H9 (cell line): ENCODE measurements around the gene PLEK. TPM values are rescaled to one million over a fixed set of nuclear protein-coding genes. Genes with fewer than 3 reads are reported as not detected.

Experiments
- DNase-seq: peaks from one replicate; pipeline ENCODE4 v3.0.0-alpha.2; 2017
- H2AFZ ChIP-seq: one replicate; pipeline ENCODE4 v1.6.1; 2013; ENCODE audit warnings: mild to moderate bottlenecking, low read length, control low read depth, moderate library complexity
- H2AK5ac ChIP-seq: 2 replicates; pipeline ENCODE4 v1.6.1; 2013; ENCODE audit warnings: low read length, control low read depth, mixed read lengths; ENCODE audit not compliant: insufficient read length
- H2BK120ac ChIP-seq: one replicate; pipeline ENCODE4 v1.6.1; 2013; ENCODE audit warnings: low read depth, mild to moderate bottlenecking, low read length, control low read depth, inconsistent platforms; ENCODE audit not compliant: poor library complexity, severe bottlenecking
- H2BK12ac ChIP-seq: 2 replicates; pipeline ENCODE4 v1.6.1; 2013; ENCODE audit warnings: low read length, control low read depth, mixed read lengths, low read depth; ENCODE audit not compliant: insufficient read length
- H2BK15ac ChIP-seq: 2 replicates; pipeline ENCODE4 v1.6.1; 2013; ENCODE audit warnings: low read depth, low read length, control low read depth
- H2BK20ac ChIP-seq: one replicate; pipeline ENCODE4 v1.6.1; 2013; ENCODE audit warnings: low read depth, mild to moderate bottlenecking, low read length, control low read depth, inconsistent platforms; ENCODE audit not compliant: poor library complexity, severe bottlenecking
- H2BK5ac ChIP-seq: 2 replicates; pipeline ENCODE4 v1.6.1; 2013; ENCODE audit warnings: low read length, control low read depth, mixed read lengths; ENCODE audit not compliant: insufficient read length
- H3K14ac ChIP-seq: 2 replicates; pipeline ENCODE4 v1.6.1; 2013; ENCODE audit warnings: low read length, control low read depth; ENCODE audit not compliant: insufficient read depth
- H3K18ac ChIP-seq: 2 replicates; pipeline ENCODE4 v1.6.1; 2013; ENCODE audit warnings: low read depth, mild to moderate bottlenecking, mixed read lengths, low read length, control low read depth; ENCODE audit not compliant: insufficient read length
- H3K23ac ChIP-seq: 2 replicates; pipeline ENCODE4 v1.6.1; 2013; ENCODE audit warnings: low read length, control low read depth, mixed read lengths, low read depth; ENCODE audit not compliant: insufficient read length
- H3K23me2 ChIP-seq: 2 replicates; pipeline ENCODE4 v1.6.1; 2013; ENCODE audit warnings: low read depth, mild to moderate bottlenecking, mixed read lengths, low read length, control low read depth; ENCODE audit not compliant: insufficient read length, poor library complexity, severe bottlenecking
- H3K27ac ChIP-seq: 2 replicates; pipeline ENCODE4 v1.5.1; 2013; ENCODE audit warnings: low read length, control low read depth, mixed read lengths, low read depth; ENCODE audit not compliant: insufficient read length
- H3K27me3 ChIP-seq: 2 replicates; pipeline ENCODE4 v1.6.1; 2013; ENCODE audit warnings: low read length, control low read depth, inconsistent platforms; ENCODE audit not compliant: insufficient read depth
- H3K4ac ChIP-seq: 2 replicates; pipeline ENCODE4 v1.6.1; 2013; ENCODE audit warnings: low read depth, mild to moderate bottlenecking, control low read depth, inconsistent platforms, low read length, moderate library complexity
- H3K4me1 ChIP-seq: 2 replicates; pipeline ENCODE4 v1.6.1; 2013; ENCODE audit warnings: low read length, control low read depth, inconsistent platforms; ENCODE audit not compliant: insufficient read depth
- H3K4me2 ChIP-seq: 2 replicates; pipeline ENCODE4 v1.6.1; 2013; ENCODE audit warnings: low read length, control low read depth, mixed read lengths; ENCODE audit not compliant: insufficient read length, insufficient read depth
- H3K56ac ChIP-seq: 2 replicates; pipeline ENCODE4 v1.6.1; 2013; ENCODE audit warnings: low read depth, mild to moderate bottlenecking, mixed read lengths, low read length, control low read depth; ENCODE audit not compliant: insufficient read length
- H3K79me1 ChIP-seq: 2 replicates; pipeline ENCODE4 v1.6.1; 2013; ENCODE audit warnings: low read depth, mild to moderate bottlenecking, moderate library complexity, low read length, control low read depth, inconsistent platforms; ENCODE audit not compliant: insufficient read depth, poor library complexity, severe bottlenecking
- H3K79me2 ChIP-seq: 2 replicates; pipeline ENCODE4 v1.6.1; 2013; ENCODE audit warnings: low read length, control low read depth, inconsistent platforms; ENCODE audit not compliant: insufficient read depth
- H3K9ac ChIP-seq: 2 replicates; pipeline ENCODE4 v1.6.1; 2013; ENCODE audit warnings: low read length, control low read depth, mixed read lengths; ENCODE audit not compliant: insufficient read length; ENCODE audit errors: extremely low read depth
- H3K9me3 ChIP-seq: one replicate; pipeline ENCODE4 v1.6.1; 2013; ENCODE audit warnings: low read depth, low read length, inconsistent platforms; ENCODE audit not compliant: control insufficient read depth
- H3T11ph ChIP-seq: one replicate; pipeline ENCODE4 v1.6.1; 2013; ENCODE audit warnings: mild to moderate bottlenecking, low read length, control low read depth, inconsistent platforms
- H4K20me1 ChIP-seq: one replicate; pipeline ENCODE4 v1.6.1; 2013; ENCODE audit not compliant: control insufficient read depth, insufficient read length, insufficient read depth
- H4K5ac ChIP-seq: 2 replicates; pipeline ENCODE4 v1.6.1; 2013; ENCODE audit warnings: low read depth, mild to moderate bottlenecking, mixed read lengths, low read length, control low read depth; ENCODE audit not compliant: insufficient read length
- H4K8ac ChIP-seq: replicated peaks from 2 replicates; pipeline ENCODE4 v1.6.1; 2013; ENCODE audit warnings: low read length, control low read depth, mixed read lengths, low read depth; ENCODE audit not compliant: insufficient read length
- H4K91ac ChIP-seq: 2 replicates; pipeline ENCODE4 v1.6.1; 2013; ENCODE audit warnings: low read depth, mild to moderate bottlenecking, moderate library complexity, mixed read lengths, low read length, control low read depth; ENCODE audit not compliant: insufficient read length
- H3K27ac Mint-ChIP-seq, 3 experiments: 2 replicates in 2 of 3; 3 replicates in 1 of 3; pipeline ENCODE4 v1.8.0; 2020 to 2021; ENCODE audit warnings: mixed read lengths in 3 of 3, mild to moderate bottlenecking in 1 of 3, moderate library complexity in 1 of 3
- H3K27me3 Mint-ChIP-seq: 2 replicates; pipeline ENCODE4 v1.8.0; 2021; ENCODE audit warnings: low read depth, mild to moderate bottlenecking, moderate library complexity, mixed read lengths
- H3K36me3 Mint-ChIP-seq, 3 experiments: 2 replicates in 2 of 3; 3 replicates in 1 of 3; pipeline ENCODE4 v1.8.0; 2020 to 2021; ENCODE audit warnings: low read depth in 3 of 3, mixed read lengths in 3 of 3; ENCODE audit not compliant: insufficient read depth in 1 of 3
- H3K4me1 Mint-ChIP-seq, 2 experiments: 2 replicates each; pipeline ENCODE4 v1.8.0; 2020; ENCODE audit warnings: mixed read lengths in 2 of 2
- H3K4me3 Mint-ChIP-seq, 2 experiments: 2 replicates in 1 of 2; 3 replicates in 1 of 2; pipeline ENCODE4 v1.8.0; 2020 to 2021; ENCODE audit warnings: mild to moderate bottlenecking in 2 of 2, mixed read lengths in 2 of 2, moderate library complexity in 1 of 2
- H3K9me3 Mint-ChIP-seq, 2 experiments: 2 replicates in 1 of 2; 3 replicates in 1 of 2; pipeline ENCODE4 v1.8.0; 2020; ENCODE audit warnings: mild to moderate bottlenecking in 2 of 2, mixed read lengths in 2 of 2, moderate library complexity in 1 of 2
- CTCF ChIP-seq: fragments of 200-600 bp; sonication (generic); conservative IDR thresholded peaks from 3 replicates; pipeline ENCODE4 v1.8.0; 2021; ENCODE audit warnings: antibody characterized with exemption, mild to moderate bottlenecking
- WGBS: extraction: QIAGEN DNeasy Blood & Tissue Kit; methylation state at CpG from one replicate; pipeline ENCODE4 v1.1.7; 2013; ENCODE audit warnings: missing lambda C conversion rate, low lambda C conversion rate, mixed read lengths; ENCODE audit not compliant: insufficient read length; ENCODE audit errors: extremely low coverage; 5-methylcytosine and 5-hydroxymethylcytosine counted together
- total RNA-seq: library from RNA; stranded (reverse); gene quantifications from 2 replicates; pipeline ENCODE4 v1.2.1, GENCODE V29; 2021

The PLEK gene
- total RNA-seq, 1 experiment from 2014 or later = not detected

GRCh38 chr2:68372485-68372884 lies 7.4 kb downstream of the PLEK start:
- Mint-ChIP-seq H3K27ac (no peak overlapping the region), H3K9me3 (no peaks in the 10 kb centered on the region), H3K4me1 (0 out of 4 replicates have a peak, but pooled peaks cover 0 to 3% of the 10 kb centered on the region in 2 experiments), H3K36me3 (no peaks in the 10 kb centered on the region), H3K27me3 (peaks cover 3% of the 10 kb centered on the region; the same call in 1 of the 2 replicates), H3K4me3 (no peak overlapping the region)
- WGBS = no CpG with 5 or more reads among the region's 2 CpGs
- H2BK120ac ChIP-seq = no peak overlapping the region
- H4K8ac ChIP-seq = no peak overlapping the region
- H3K27ac ChIP-seq = no peak overlapping the region
- H2AK5ac ChIP-seq = no peak overlapping the region
- DNase-seq = no peak
- H3T11ph ChIP-seq = no peak overlapping the region
- no peak overlapping the region for H2BK15ac ChIP-seq
- no peak overlapping the region for H2BK20ac ChIP-seq
- H4K91ac ChIP-seq = no peak overlapping the region
- H2AFZ ChIP-seq = no peak overlapping the region
- no peaks in the 10 kb centered on the region for H3K23me2 ChIP-seq
- no peak overlapping the region for H3K9ac ChIP-seq
- H2BK5ac ChIP-seq = no peak overlapping the region
- H3K79me1 ChIP-seq = no peaks in the 10 kb centered on the region
- H3K14ac ChIP-seq = no peak overlapping the region
- no peaks in the 10 kb centered on the region for H3K9me3 ChIP-seq
- H3K23ac ChIP-seq = no peak overlapping the region
- no peaks in the 10 kb centered on the region for H3K4me1 ChIP-seq
- H3K56ac ChIP-seq = no peak overlapping the region
- H3K27me3 ChIP-seq = no peaks in the 10 kb centered on the region
- H3K4me2 ChIP-seq = no peak overlapping the region
- no peak overlapping the region for H4K5ac ChIP-seq
- H3K18ac ChIP-seq = no peak overlapping the region
- TF ChIP-seq CTCF = no peak
- H3K4ac ChIP-seq = no peak overlapping the region
- no peaks in the 10 kb centered on the region for H3K79me2 ChIP-seq
- H2BK12ac ChIP-seq = no peak overlapping the region
- H4K20me1 ChIP-seq = no peaks in the 10 kb centered on the region
